Osteocyte (in vitro differentiated cells): ENCODE measurements around the gene ADPGK. TPM values are rescaled to one million over a fixed set of nuclear protein-coding genes. Genes with fewer than 3 reads are reported as not detected.

Source experiments
- DNase-seq: peaks from one replicate; pipeline ENCODE4 v3.0.0; 2021; ENCODE audit warnings: mixed read lengths; ENCODE audit not compliant: unreplicated experiment; ENCODE audit errors: extremely low spot score
- H3K27ac Mint-ChIP-seq: one replicate; pipeline ENCODE4 v1.8.0; 2021; ENCODE audit warnings: mild to moderate bottlenecking, mixed read lengths; ENCODE audit not compliant: unreplicated experiment
- H3K27me3 Mint-ChIP-seq: one replicate; pipeline ENCODE4 v1.8.0; 2021; ENCODE audit warnings: mixed read lengths; ENCODE audit not compliant: unreplicated experiment
- H3K36me3 Mint-ChIP-seq: one replicate; pipeline ENCODE4 v1.8.0; 2021; ENCODE audit warnings: mixed read lengths; ENCODE audit not compliant: unreplicated experiment
- H3K4me1 Mint-ChIP-seq: one replicate; pipeline ENCODE4 v1.8.0; 2021; ENCODE audit warnings: mixed read lengths; ENCODE audit not compliant: unreplicated experiment
- H3K4me3 Mint-ChIP-seq: one replicate; pipeline ENCODE4 v1.8.0; 2021; ENCODE audit warnings: mild to moderate bottlenecking, moderate library complexity, mixed read lengths; ENCODE audit not compliant: unreplicated experiment
- H3K9me3 Mint-ChIP-seq: one replicate; pipeline ENCODE4 v1.8.0; 2021; ENCODE audit warnings: mixed read lengths; ENCODE audit not compliant: unreplicated experiment
- total RNA-seq: library from RNA; stranded (reverse); gene quantifications from 2 replicates; pipeline ENCODE4 v1.2.1, GENCODE V29; 2021
- TF ChIP-seq, protein P1 (sequence below): fragments of 200-600 bp; sonication (generic); IDR thresholded peaks from 2 replicates; pipeline ENCODE4 v1.5.0; 2021; ENCODE audit warnings: antibody characterized with exemption, mild to moderate bottlenecking, moderate library complexity

ADPGK gene
- total RNA-seq, 1 donor from 2014 or later, result 45.6 TPM

DNA sequence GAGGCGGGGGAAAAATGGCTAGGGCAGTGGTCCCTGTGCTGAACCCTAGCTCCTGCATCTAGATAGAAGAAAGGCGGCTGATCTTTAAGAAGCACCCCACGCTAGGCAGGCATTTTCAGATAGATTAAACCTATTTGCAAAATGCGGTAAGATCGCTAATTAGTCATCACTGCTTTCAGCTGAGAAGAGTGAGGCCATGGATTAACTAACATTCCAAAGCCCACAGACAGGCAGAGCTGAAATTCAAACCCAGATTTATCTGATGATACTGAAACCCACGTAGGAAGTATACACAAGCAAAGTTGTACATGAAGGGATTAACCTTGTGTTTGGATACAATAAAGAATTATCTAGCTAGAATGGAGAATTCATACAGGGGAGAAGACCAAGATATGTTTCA is 4.8 kb downstream of the ADPGK start:
- Mint-ChIP-seq H3K4me3 (no peak overlapping the region), H3K27ac (no peak overlapping the region), H3K4me1 (peaks cover 16% of the 10 kb centered on the region), H3K27me3 (no peaks in the 10 kb centered on the region), H3K36me3 (peaks cover 12% of the 10 kb centered on the region), H3K9me3 (no peaks in the 10 kb centered on the region)
- TF ChIP-seq, protein P1, sequence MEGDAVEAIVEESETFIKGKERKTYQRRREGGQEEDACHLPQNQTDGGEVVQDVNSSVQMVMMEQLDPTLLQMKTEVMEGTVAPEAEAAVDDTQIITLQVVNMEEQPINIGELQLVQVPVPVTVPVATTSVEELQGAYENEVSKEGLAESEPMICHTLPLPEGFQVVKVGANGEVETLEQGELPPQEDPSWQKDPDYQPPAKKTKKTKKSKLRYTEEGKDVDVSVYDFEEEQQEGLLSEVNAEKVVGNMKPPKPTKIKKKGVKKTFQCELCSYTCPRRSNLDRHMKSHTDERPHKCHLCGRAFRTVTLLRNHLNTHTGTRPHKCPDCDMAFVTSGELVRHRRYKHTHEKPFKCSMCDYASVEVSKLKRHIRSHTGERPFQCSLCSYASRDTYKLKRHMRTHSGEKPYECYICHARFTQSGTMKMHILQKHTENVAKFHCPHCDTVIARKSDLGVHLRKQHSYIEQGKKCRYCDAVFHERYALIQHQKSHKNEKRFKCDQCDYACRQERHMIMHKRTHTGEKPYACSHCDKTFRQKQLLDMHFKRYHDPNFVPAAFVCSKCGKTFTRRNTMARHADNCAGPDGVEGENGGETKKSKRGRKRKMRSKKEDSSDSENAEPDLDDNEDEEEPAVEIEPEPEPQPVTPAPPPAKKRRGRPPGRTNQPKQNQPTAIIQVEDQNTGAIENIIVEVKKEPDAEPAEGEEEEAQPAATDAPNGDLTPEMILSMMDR, result no peak
- DNase-seq, result no peak

DNA sequence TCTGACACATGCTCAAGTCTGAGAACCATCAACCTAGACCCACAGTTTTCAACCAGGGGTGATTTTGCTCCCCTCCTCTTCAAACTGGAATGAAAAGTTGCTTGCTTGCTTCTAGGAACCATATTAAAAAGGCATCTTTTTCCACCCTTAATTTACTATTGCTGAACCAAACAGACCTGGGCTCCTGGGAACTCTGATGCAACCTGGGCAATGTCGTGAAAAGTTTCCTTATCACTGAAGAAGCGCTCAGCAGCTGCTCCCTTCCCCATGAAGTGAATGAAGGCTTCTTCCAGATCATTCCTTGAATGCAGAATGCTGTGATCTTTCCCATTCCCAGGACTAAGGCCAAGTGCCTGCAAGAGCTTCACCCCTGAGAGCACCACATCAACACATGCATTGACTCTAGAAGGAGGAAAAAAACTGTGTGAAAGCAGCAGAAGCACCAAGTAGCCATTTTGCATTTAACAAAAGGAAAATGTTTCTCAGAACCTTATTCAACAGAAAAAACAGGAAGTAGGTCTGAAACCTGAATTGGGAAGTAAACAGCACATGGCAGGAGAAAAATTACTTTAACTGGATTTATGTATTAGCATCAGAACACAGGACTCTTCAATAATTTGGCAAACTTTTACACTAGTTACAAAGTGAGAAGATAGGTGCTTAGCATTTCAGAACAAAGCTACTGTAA is 8.7 kb downstream of the ADPGK start:
- Mint-ChIP-seq H3K4me1 (peaks cover 2% of the 10 kb centered on the region), H3K27ac (no peak overlapping the region), H3K27me3 (no peaks in the 10 kb centered on the region)

DNA sequence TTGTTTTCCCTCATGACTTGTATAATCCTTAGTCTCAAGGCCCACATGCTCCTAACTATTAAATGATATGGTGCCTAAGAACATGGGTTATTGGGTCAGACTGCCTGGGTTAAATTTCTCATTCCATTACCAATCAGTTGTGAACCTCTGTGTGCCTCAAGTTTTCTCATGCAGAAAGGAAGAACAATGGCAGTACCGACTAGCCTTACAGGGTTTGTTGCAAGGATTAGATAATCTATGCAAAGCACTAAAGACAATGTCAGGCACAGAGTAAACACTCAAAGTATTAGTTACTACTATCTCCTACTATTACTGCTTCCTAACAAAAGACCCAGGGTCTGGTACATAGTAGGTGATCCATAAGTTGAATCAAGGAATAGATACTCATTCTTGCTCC is 12.2 kb downstream of the ADPGK start:
- peaks cover 16% of the 10 kb centered on the region for H3K9me3 Mint-ChIP-seq
- H3K4me1 Mint-ChIP-seq, result no peaks in the 10 kb centered on the region
- H3K4me3 Mint-ChIP-seq, result no peak overlapping the region
- no peaks in the 10 kb centered on the region for H3K27me3 Mint-ChIP-seq
- no peak overlapping the region for H3K27ac Mint-ChIP-seq
- peaks cover 48% of the 10 kb centered on the region for H3K36me3 Mint-ChIP-seq
- DNase-seq, result no peak
- TF ChIP-seq, protein P1, result no peak

More for the DNA sequence above, 8.7 kb downstream of the ADPGK start:
- no peak overlapping the region for H3K4me3 Mint-ChIP-seq
- TF ChIP-seq, protein P1, result no peak
- peaks cover 25% of the 10 kb centered on the region for H3K36me3 Mint-ChIP-seq
- DNase-seq, result no peak
- H3K9me3 Mint-ChIP-seq, result no peaks in the 10 kb centered on the region

DNA sequence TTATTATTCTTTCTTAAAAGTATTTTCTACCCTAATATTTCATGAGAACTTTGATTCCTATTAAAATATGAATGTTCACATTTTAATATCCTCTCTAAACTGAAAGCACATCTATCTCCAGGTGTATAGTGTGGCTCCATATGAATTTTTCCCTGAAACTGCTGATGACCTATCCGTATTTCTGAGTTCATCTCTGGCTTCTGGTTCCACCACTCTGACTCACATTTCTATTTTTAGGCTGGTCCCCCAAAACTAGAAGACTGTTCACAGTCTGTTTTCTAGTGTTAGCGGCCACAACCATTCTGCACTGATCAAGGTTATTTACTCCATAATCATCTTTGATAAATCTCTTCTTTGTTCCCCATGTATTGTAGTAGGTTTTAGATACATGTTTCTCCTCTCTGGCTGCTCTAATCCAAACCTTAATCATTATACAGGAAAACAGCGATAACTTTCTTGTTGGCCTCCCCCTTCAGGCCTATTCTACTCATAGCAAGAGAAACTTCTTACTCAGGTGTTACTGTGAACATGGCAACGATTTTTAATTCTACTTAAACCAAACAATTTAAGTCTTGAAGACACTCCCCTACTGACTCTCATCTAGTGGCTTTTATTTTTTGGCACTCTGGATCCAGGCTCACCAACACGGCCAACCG is 12.8 kb downstream of the ADPGK start:
- TF ChIP-seq, protein P1, result peak; percentile 17
- Mint-ChIP-seq H3K9me3 (peaks cover 16% of the 10 kb centered on the region), H3K27ac (no peak overlapping the region), H3K4me1 (no peaks in the 10 kb centered on the region), H3K4me3 (no peak overlapping the region), H3K27me3 (no peaks in the 10 kb centered on the region), H3K36me3 (peaks cover 52% of the 10 kb centered on the region)
- no peak for DNase-seq

DNA sequence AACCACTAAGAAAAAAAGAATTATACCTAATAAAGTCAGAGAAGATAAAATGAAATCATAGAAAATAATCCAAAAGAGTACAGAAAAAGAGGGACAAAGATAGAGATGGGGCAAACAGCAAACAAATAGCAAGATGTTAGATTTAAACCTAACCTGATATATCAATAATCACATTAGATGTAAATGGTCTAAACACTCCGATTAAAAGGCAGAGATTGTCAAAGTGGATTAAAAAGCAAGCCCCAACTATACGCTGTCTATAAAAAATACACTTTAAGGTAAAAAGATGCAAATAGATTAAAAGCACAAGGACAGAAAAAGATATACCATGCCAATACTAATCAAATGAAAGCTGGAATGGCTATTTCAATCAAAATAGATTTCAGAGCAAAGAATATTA is 16.8 kb downstream of the ADPGK start:
- H3K36me3 Mint-ChIP-seq, result peaks cover 59% of the 10 kb centered on the region
- no peaks in the 10 kb centered on the region for H3K4me1 Mint-ChIP-seq
- H3K27me3 Mint-ChIP-seq, result no peaks in the 10 kb centered on the region
- no peak for DNase-seq
- peaks cover 16% of the 10 kb centered on the region for H3K9me3 Mint-ChIP-seq
- H3K27ac Mint-ChIP-seq, result no peak overlapping the region
- TF ChIP-seq, protein P1, result no peak
- no peak overlapping the region for H3K4me3 Mint-ChIP-seq
